Keratinocyte (primary cell): ENCODE data around the gene TRH. TPM values are rescaled to one million over a fixed set of nuclear protein-coding genes. Genes with fewer than 3 reads are reported as not detected.

Experiments used
- DNase-seq: peaks from one replicate; pipeline ENCODE4 v3.0.0-alpha.2; 2011; ENCODE audit warnings: low read depth, missing footprints, low spot score
- FAIRE-seq: peaks from 2 replicates; lab custom pipeline; 2011; peaks lifted over from hg19 to GRCh38; lab: Jason Lieb, UNC
- H2AFZ ChIP-seq: 2 replicates; pipeline ENCODE4 v1.6.0; 2012; ENCODE audit warnings: low read length, control low read depth, inconsistent platforms; ENCODE audit not compliant: control insufficient read depth
- H3K27ac ChIP-seq: 2 replicates; pipeline ENCODE4 v1.5.1; 2011; ENCODE audit warnings: low read length; ENCODE audit not compliant: control insufficient read depth, insufficient read depth
- H3K27me3 ChIP-seq: 3 replicates; pipeline ENCODE4 v1.6.0; 2011; ENCODE audit warnings: low read length; ENCODE audit not compliant: control insufficient read depth, insufficient read depth; ENCODE audit errors: extremely low read depth
- H3K36me3 ChIP-seq, 2 experiments: 2 replicates in 1 of 2; 3 replicates in 1 of 2; pipeline ENCODE4 v1.5.1; 2011; ENCODE audit warnings: low read length in 2 of 2, mild to moderate bottlenecking in 1 of 2; ENCODE audit not compliant: control insufficient read depth in 2 of 2, insufficient read depth in 2 of 2; ENCODE audit errors: extremely low read depth in 1 of 2
- H3K4me1 ChIP-seq: 3 replicates; pipeline ENCODE4 v1.5.1; 2011; ENCODE audit warnings: low read length; ENCODE audit not compliant: control insufficient read depth, insufficient read depth; ENCODE audit errors: extremely low read depth
- H3K4me2 ChIP-seq: 3 replicates; pipeline ENCODE4 v1.6.0; 2011; ENCODE audit warnings: low read depth, low read length; ENCODE audit not compliant: control insufficient read depth, insufficient read depth; ENCODE audit errors: extremely low read depth
- H3K4me3 ChIP-seq, 3 experiments: fragments of 200-600 bp in 1 of 3; sonication (generic) in 1 of 3; 2 replicates in 2 of 3; 3 replicates in 1 of 3; pipeline ENCODE4 v1.5.1; 2011 to 2016; ENCODE audit warnings: low read length in 3 of 3, mild to moderate bottlenecking in 3 of 3, control low read depth in 2 of 3, inconsistent platforms in 1 of 3, low read depth in 1 of 3, mixed read lengths in 1 of 3, mixed run types in 1 of 3, moderate library complexity in 1 of 3; ENCODE audit not compliant: control insufficient read depth in 2 of 3, insufficient read depth in 2 of 3; ENCODE audit errors: extremely low read depth in 1 of 3
- H3K79me2 ChIP-seq: 2 replicates; pipeline ENCODE4 v1.6.0; 2012; ENCODE audit warnings: low read length; ENCODE audit not compliant: control insufficient read depth, insufficient read depth
- H3K9ac ChIP-seq: 3 replicates; pipeline ENCODE4 v1.6.0; 2011; ENCODE audit warnings: low read length; ENCODE audit not compliant: control insufficient read depth, insufficient read depth; ENCODE audit errors: extremely low read depth
- H3K9me1 ChIP-seq: 3 replicates; pipeline ENCODE4 v1.6.0; 2011; ENCODE audit warnings: low read length; ENCODE audit not compliant: control insufficient read depth, insufficient read depth; ENCODE audit errors: extremely low read depth
- H3K9me3 ChIP-seq: 2 replicates; pipeline ENCODE4 v1.5.1; 2012; ENCODE audit warnings: low read depth, low read length; ENCODE audit not compliant: control insufficient read depth
- H4K20me1 ChIP-seq: 3 replicates; pipeline ENCODE4 v1.6.0; 2011; ENCODE audit warnings: low read length; ENCODE audit not compliant: control insufficient read depth, insufficient read depth; ENCODE audit errors: extremely low read depth
- EZH2 ChIP-seq: IDR thresholded peaks from one replicate; pipeline ENCODE4 v1.6.1; 2012; ENCODE audit warnings: inconsistent platforms, mild to moderate bottlenecking, low read length, moderate library complexity
- dilution Hi-C: fragments of 300-500 bp; cut with MboI; formaldehyde crosslinking; loops from one replicate; pipeline ENCODE4 v1.7.0; 2020; ENCODE audit warnings: low sequenced_read_pairs; ENCODE audit not compliant: extremely low pct_ligation_motif_present
- polyA minus RNA-seq, 3 experiments: library from RNA; depleted of rRNA, polyadenylated mRNA; stranded (reverse); fragments of >200 nt; gene quantifications; 1 replicate in 1 of 3; 2 replicates in 1 of 3; 3 replicates in 1 of 3; pipeline ENCODE4 v1.2.3, GENCODE V29; 2011
- polyA plus RNA-seq, 5 experiments: library from polyadenylated mRNA; depleted of rRNA in 3 of 5; stranded (reverse) in 3 of 5; stranded (forward) in 1 of 5; unstranded in 1 of 5; fragments of >200 nt; gene quantifications; 1 replicate in 1 of 5; 2 replicates in 3 of 5; 3 replicates in 1 of 5; pipeline versions ENCODE4 v1.2.1 to v1.2.3, GENCODE V29; 2011 to 2012; ENCODE audit warnings: missing spikeins in 2 of 5, low read depth in 1 of 5, low replicate concordance in 1 of 5
- TF ChIP-seq, protein P1 (sequence below), 3 experiments: IDR thresholded peaks in 1 of 3; conservative IDR thresholded peaks in 1 of 3; optimal IDR thresholded peaks in 1 of 3; 2 replicates in 2 of 3; 3 replicates in 1 of 3; pipeline versions ENCODE3 to v1.5.1; 2011; ENCODE audit warnings: low read length in 3 of 3, mild to moderate bottlenecking in 3 of 3, moderate library complexity in 2 of 3, control low read depth in 1 of 3, inconsistent platforms in 1 of 3; ENCODE audit not compliant: insufficient read depth in 2 of 3; ENCODE audit errors: extremely low read depth in 1 of 3

TRH gene
- not detected in 3 replicates for polyA plus RNA-seq
- not detected for polyA plus RNA-seq (2011; ENCODE audit: low read depth)
- not detected in 2 replicates for polyA plus RNA-seq (2011; cell fraction: cytosol; rRNA removed)
- polyA plus RNA-seq (2011; cell fraction: nucleus; rRNA removed) = not detected in 2 replicates
- not detected in 2 replicates for polyA plus RNA-seq (2012; ENCODE audit: low replicate concordance)
- not detected in 3 replicates for polyA minus RNA-seq
- not detected for polyA minus RNA-seq (2011; cell fraction: cytosol; rRNA and poly(A)+ RNA removed)
- polyA minus RNA-seq (2011; cell fraction: nucleus; rRNA and poly(A)+ RNA removed) = not detected in 2 replicates

GRCh38 chr3:129974564-129974832, at the start of gene TRH:
Gene TRH (plus strand): TSS chr3:129974720. CDS start chr3:129975817, 1,097 bp downstream.
- no peak within 1 kb of the TSS for H3K27ac ChIP-seq
- H2AFZ ChIP-seq = no peak within 1 kb of the TSS
- no peaks in the 10 kb centered on the region for H3K79me2 ChIP-seq
- H3K4me3 ChIP-seq = no peak within 1 kb of the TSS
- dilution Hi-C loops = no loop called here
- peaks cover 43% of the 10 kb centered on the region for H3K27me3 ChIP-seq
- no peak within 1 kb of the TSS for H3K4me2 ChIP-seq
- no peaks in the 10 kb centered on the region for H3K9me1 ChIP-seq
- H3K9me3 ChIP-seq = no peaks in the 10 kb centered on the region
- no peaks in the 10 kb centered on the region for H3K4me1 ChIP-seq
- FAIRE-seq = no peak
- no peaks in the 10 kb centered on the region for H3K36me3 ChIP-seq
- TF ChIP-seq, protein P1, sequence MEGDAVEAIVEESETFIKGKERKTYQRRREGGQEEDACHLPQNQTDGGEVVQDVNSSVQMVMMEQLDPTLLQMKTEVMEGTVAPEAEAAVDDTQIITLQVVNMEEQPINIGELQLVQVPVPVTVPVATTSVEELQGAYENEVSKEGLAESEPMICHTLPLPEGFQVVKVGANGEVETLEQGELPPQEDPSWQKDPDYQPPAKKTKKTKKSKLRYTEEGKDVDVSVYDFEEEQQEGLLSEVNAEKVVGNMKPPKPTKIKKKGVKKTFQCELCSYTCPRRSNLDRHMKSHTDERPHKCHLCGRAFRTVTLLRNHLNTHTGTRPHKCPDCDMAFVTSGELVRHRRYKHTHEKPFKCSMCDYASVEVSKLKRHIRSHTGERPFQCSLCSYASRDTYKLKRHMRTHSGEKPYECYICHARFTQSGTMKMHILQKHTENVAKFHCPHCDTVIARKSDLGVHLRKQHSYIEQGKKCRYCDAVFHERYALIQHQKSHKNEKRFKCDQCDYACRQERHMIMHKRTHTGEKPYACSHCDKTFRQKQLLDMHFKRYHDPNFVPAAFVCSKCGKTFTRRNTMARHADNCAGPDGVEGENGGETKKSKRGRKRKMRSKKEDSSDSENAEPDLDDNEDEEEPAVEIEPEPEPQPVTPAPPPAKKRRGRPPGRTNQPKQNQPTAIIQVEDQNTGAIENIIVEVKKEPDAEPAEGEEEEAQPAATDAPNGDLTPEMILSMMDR (optimal IDR thresholded peaks at IDR 0.05 in 1 of 3, IDR thresholded peaks at IDR 0.05 in 1 of 3, conservative IDR thresholded peaks at IDR 0.05 in 1 of 3; ENCODE audit: extremely low read depth in 1 of 3, insufficient read depth in 2 of 3, low read length in 3 of 3) = no peak
- TF ChIP-seq EZH2 = no peak
- no peak for DNase-seq
- H3K9ac ChIP-seq = no peak within 1 kb of the TSS
- H4K20me1 ChIP-seq = no peaks in the 10 kb centered on the region

GRCh38 chr3:129927072-129927471, 47.4 kb upstream of the TRH start:
- no peak overlapping the region for H3K27ac ChIP-seq
- H3K9me3 ChIP-seq = peaks cover 10% of the 10 kb centered on the region
- H3K9ac ChIP-seq = no peak overlapping the region
- dilution Hi-C loops = no loop called here
- H3K36me3 ChIP-seq = no peaks in the 10 kb centered on the region
- no peaks in the 10 kb centered on the region for H3K79me2 ChIP-seq
- no peak for FAIRE-seq
- TF ChIP-seq EZH2 = no peak
- TF ChIP-seq, protein P1 (optimal IDR thresholded peaks at IDR 0.05 in 1 of 3, IDR thresholded peaks at IDR 0.05 in 1 of 3, conservative IDR thresholded peaks at IDR 0.05 in 1 of 3; ENCODE audit: extremely low read depth in 1 of 3, insufficient read depth in 2 of 3, low read length in 3 of 3) = no peak
- H3K4me3 ChIP-seq = no peak overlapping the region
- no peaks in the 10 kb centered on the region for H3K4me1 ChIP-seq
- no peak for DNase-seq
- no peak overlapping the region for H3K4me2 ChIP-seq
- H2AFZ ChIP-seq = no peak overlapping the region
- peaks cover 3% of the 10 kb centered on the region for H3K27me3 ChIP-seq
- no peaks in the 10 kb centered on the region for H3K9me1 ChIP-seq
- H4K20me1 ChIP-seq = no peaks in the 10 kb centered on the region
